Sciatic nerve (tissue), 2 donors: ENCODE results near the gene KCTD3. TPM values are rescaled to one million over a fixed set of nuclear protein-coding genes. Genes with fewer than 3 reads are reported as not detected.

Experiments
- ATAC-seq: fragments of 200-7000 bp; cut with Tn5 transposase; one replicate; pipeline ENCODE4 v1.9.1; 2020; ENCODE audit warnings: mild to moderate bottlenecking, moderate library complexity
- DNase-seq: peaks from one replicate; pipeline ENCODE4 v3.0.0-alpha.2; 2020; ENCODE audit warnings: low spot score
- intact Hi-C: fragments of 100-400 bp; cut with DNase I; formaldehyde crosslinking; loops from one replicate; pipeline ENCODE4 v1.14.2; 2022
- total RNA-seq: library from RNA; stranded (reverse); fragmentation: NEBNext Ultra II Directional; extraction: Animal tissue kit (Norgen Biotek cat#: 25700); gene quantifications from one replicate; pipeline ENCODE4 v1.2.1, GENCODE V29; 2021
- donor health status: DM: no; HTN: no; CAD: no.
- donor health status: DM: no; HTN: no; CAD: no.

KCTD3 gene
- total RNA-seq, 1 donor from 2014 or later, result 59.4 TPM

GRCh38 chr1:215600258-215600792 is 33.2 kb downstream of the KCTD3 start:
- ATAC-seq, result no peak
- intact Hi-C loops, result no loop called here
- no peak for DNase-seq

- intact Hi-C loops, result no loop called here
- DNase-seq (no peak), ATAC-seq (no peak)
Measured at GRCh38 chr1:215600867-215601266, 33.8 kb downstream of the KCTD3 start.

GRCh38 chr1:215601276-215601675 is 34.2 kb downstream of the KCTD3 start:
- intact Hi-C loops, result no loop called here
- ATAC-seq, result no peak
- no peak for DNase-seq

GRCh38 chr1:215603319-215603718 is 36.2 kb downstream of the KCTD3 start:
- intact Hi-C loops, result no loop called here
- DNase-seq, result no peak
- no peak for ATAC-seq

- no peak for DNase-seq
- intact Hi-C loops, result no loop called here
- ATAC-seq, result no peak
Measured at GRCh38 chr1:215605011-215605621, 38.0 kb downstream of the KCTD3 start.

GRCh38 chr1:215606036-215606435 is 38.9 kb downstream of the KCTD3 start:
- intact Hi-C loops, result no loop called here
- no peak for DNase-seq
- ATAC-seq, result no peak

GRCh38 chr1:215606564-215607168 is 39.6 kb downstream of the KCTD3 start:
- DNase-seq, result no peak
- intact Hi-C loops, result no loop called here

GRCh38 chr1:215607412-215607811 is 40.3 kb downstream of the KCTD3 start:
- ATAC-seq, result no peak
- intact Hi-C loops, result no loop called here
- DNase-seq, result no peak

More at GRCh38 chr1:215606564-215607168, 39.6 kb downstream of the KCTD3 start:
- no peak for ATAC-seq

- ATAC-seq (no peak), DNase-seq (no peak)
- intact Hi-C loops, result no loop called here
Measured at GRCh38 chr1:215608646-215609045, 41.5 kb downstream of the KCTD3 start.

GRCh38 chr1:215612391-215612790 is 45.3 kb downstream of the KCTD3 start:
- intact Hi-C loops, result no loop called here
- ATAC-seq (no peak), DNase-seq (no peak)

GRCh38 chr1:215617979-215618378 is 50.9 kb downstream of the KCTD3 start:
- intact Hi-C loops, result no loop called here
- no peak for ATAC-seq
- no peak for DNase-seq

GRCh38 chr1:215623162-215623561 is 56.1 kb downstream of the KCTD3 start:
- intact Hi-C loops, result no loop called here
- DNase-seq, result no peak
- no peak for ATAC-seq

- no peak for ATAC-seq
- intact Hi-C loops, result no loop called here
- DNase-seq, result no peak
Measured at GRCh38 chr1:215625949-215626348, 58.8 kb downstream of the KCTD3 start.

GRCh38 chr1:215631040-215631439 is 63.9 kb downstream of the KCTD3 start:
- intact Hi-C loops, result no loop called here
- DNase-seq, result no peak
- no peak for ATAC-seq

GRCh38 chr1:215631489-215631888 is 64.4 kb downstream of the KCTD3 start:
- ATAC-seq (no peak), DNase-seq (no peak)
- intact Hi-C loops, result no loop called here

GRCh38 chr1:215635827-215636226 is 68.7 kb downstream of the KCTD3 start:
- intact Hi-C loops, result no loop called here
- no peak for DNase-seq
- ATAC-seq, result peak; percentile 61

- ATAC-seq (peak; percentile 96), DNase-seq (no peak)
- intact Hi-C loops, result no loop called here
Measured at GRCh38 chr1:215636258-215636965, 69.3 kb downstream of the KCTD3 start.

GRCh38 chr1:215637041-215637573 is 70.0 kb downstream of the KCTD3 start:
- DNase-seq (peak; percentile 70), ATAC-seq (peak; percentile 93)
- intact Hi-C loops, result no loop called here

- intact Hi-C loops, result no loop called here
- DNase-seq (no peak), ATAC-seq (no peak)
Measured at GRCh38 chr1:215640429-215641148, 73.5 kb downstream of the KCTD3 start.
